B cell (primary cell): Measurements from ENCODE around the gene OR6M1.

Source experiments
- CTCF ChIP-seq: fragments of 200-600 bp; IDR thresholded peaks from one replicate; pipeline ENCODE4 v1.8.0; 2022; ENCODE audit warnings: antibody characterized with exemption, mild to moderate bottlenecking
- EZH2 ChIP-seq: IDR thresholded peaks from 2 replicates; pipeline ENCODE4 v1.6.1; 2012; ENCODE audit warnings: borderline replicate concordance, low read depth, mild to moderate bottlenecking, moderate library complexity, low read length; ENCODE audit not compliant: insufficient read depth, poor library complexity, severe bottlenecking

DNA sequence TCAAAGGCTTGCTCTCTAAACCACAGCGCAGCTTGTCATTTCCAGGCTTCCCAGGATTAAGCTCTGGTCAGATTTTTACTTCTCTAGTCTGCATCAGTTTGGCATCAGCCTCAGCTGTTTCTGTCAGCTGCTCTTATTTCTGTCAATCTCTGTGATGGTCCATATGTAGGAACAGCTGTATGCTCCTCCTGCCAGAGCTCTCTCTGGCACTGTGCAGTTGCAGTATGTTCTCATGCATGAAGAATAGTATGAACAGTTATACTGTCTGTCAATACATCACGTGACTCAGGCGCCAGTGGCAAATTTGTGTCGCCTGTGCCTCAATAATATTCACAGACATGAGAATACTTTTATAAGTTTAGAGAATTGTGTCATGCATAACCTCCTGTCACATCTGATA lies 6.7 kb downstream of the OR6M1 start:
- TF ChIP-seq CTCF (no peak), EZH2 (no peak)
